SW 1271 (cell line): ENCODE data around the gene TCP11.

Experiments
- DNase-seq, 2 experiments: peaks; one replicate each; lab custom pipeline; 2025; lab: John Stamatoyannopoulos, UW

The TCP11 gene

DNA sequence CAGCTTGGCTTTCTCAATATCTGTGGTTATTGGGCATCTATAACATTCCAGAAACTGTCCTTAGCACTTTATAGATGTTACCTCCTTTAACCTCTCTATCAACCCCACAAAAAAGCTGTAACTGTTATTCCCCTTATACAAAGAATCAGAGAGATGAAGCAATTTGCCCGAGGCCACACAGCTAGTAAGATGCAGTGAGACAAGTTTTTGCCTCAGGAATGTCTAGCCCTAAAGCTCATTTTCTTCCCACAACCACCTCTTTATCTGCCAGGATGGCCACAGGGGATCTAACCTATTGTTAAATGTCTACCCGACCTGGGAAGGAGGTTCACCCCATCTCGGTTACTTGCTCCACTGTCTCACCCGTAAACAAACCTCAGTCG lies 31.9 kb upstream of the TCP11 start:
- DNase-seq = no peak

GRCh38 chr6:35170891-35171290 lies 29.8 kb upstream of the TCP11 start:
- no peak for DNase-seq

GRCh38 chr6:35170166-35170565 lies 29.0 kb upstream of the TCP11 start:
- no peak for DNase-seq

DNA sequence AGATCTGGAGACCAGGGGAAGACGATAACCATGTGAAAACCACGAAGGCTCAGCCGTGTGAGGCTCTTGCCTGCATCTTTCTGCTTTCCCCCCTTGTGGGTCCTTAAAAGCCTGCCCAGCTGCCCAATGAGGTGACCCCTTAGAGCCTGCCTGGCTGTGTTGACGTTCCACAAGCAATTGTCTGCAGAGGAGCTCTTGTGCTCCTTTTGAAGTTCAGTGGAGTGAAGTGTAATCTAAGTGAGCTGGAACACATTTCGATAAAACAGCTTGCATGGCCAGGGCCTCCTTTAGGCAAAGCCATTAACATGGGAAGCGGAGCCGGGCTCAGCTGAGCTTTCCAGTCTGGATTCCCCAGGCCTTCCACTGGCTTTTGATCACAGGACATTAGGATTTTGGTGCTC lies 27.3 kb upstream of the TCP11 start:
- DNase-seq = no peak

GRCh38 chr6:35167505-35167904 lies 26.4 kb upstream of the TCP11 start:
- DNase-seq = no peak

GRCh38 chr6:35166520-35166919 lies 25.4 kb upstream of the TCP11 start:
- DNase-seq = no peak

DNA sequence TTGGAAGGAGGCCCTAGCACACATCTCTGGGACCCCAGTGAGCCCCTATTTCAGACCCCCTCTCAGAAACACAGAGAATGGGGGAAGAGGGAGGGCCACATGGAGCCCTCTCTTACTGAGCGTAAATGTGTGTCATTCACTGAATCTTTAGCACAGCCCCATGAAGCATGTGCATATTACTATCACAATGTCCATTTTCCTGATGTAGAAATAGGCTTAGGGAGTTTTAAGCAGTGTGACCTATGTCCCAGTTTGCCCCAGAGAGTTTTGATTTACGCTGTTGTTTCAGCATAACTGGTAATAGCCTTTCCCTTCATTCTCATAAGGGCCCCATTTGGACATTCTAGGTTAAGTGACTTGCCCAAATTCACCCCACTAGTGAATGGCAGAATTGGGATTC lies 25.0 kb upstream of the TCP11 start:
- no peak for DNase-seq

DNA sequence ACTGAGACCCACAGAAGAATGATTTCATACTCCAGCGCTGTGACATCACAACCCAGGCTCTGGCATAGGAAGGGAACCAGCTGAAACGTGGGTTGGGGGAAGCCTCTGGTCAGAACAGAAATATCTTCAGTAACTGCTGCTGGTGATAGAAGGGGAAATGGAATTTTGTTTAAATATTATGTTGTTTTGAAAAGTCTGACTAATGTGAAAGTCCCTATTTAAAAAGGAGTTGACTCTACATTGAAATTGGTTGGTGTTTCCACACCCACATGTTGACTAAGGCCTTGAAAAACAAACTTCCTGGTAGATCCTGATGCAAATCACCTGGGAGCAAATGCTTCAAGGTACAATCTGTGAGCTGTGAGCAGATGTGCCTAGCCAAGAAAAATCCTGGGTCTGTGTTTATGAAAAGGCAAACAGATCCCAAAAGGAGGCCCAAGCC lies 24.5 kb upstream of the TCP11 start:
- no peak for DNase-seq

DNA sequence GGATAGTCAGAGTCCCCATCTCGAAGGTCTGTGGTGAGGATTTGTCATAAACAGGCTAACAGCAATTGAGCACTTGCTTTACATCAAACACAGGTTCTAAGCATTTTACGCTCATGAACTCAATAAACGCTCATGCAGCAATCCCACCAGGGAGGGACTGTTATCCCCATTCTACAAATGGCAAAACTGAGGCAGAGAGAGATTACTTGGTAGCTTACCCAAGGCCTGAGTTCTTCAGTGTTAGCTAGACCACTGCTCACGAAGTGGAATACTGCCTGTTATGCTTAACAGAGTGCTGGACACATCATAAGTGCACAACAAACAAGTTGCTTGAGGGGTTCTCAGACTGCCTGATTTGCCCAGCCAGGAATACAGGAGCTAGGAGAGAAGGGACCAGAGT lies 23.7 kb upstream of the TCP11 start:
- no peak for DNase-seq

GRCh38 chr6:35164277-35164676 lies 23.1 kb upstream of the TCP11 start:
- no peak for DNase-seq

DNA sequence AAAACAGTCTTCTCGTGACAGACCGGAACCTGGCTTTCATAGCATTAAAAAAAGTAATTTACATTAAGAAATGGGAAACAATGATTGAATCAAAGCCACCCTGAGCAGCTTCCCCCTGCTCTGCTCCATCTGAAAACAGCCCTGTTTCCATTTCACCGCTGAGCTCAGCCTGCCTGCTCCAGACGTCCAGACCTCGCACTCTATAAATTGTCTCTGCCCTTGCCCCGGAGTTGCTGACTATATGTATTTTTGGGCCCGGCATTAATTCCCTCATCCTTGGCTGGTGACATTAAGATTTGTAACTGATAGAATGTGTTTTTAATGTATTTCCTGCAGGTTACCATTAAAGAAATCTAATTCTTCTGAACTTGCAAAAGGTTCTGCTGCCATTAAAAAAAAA lies 22.7 kb upstream of the TCP11 start:
- DNase-seq = no peak

GRCh38 chr6:35161776-35162607 lies 20.9 kb upstream of the TCP11 start:
- no peak for DNase-seq

- DNase-seq = no peak
Measured at GRCh38 chr6:35161266-35161665, 20.1 kb upstream of the TCP11 start.

DNA sequence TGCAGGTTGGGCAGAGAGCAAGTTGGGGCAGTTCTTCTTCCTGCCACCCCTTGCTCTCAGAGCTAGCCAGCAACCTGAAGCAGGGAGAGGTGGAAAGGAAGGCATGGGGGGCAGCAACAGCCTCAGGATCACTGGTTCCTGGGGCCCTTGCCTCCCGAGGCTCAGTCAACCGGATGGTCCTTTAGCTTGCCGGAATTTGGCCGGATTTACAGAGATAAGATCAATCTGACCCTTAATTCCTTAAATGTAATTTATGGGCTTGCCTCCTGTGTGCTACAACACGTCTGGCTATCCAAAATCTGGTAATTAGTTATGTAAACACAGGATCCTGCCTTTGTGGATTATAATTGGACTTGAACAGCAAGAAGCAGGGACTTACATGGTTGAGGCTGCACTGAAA lies 19.5 kb upstream of the TCP11 start:
- no peak for DNase-seq

GRCh38 chr6:35158520-35158919 lies 17.4 kb upstream of the TCP11 start:
- DNase-seq = no peak

GRCh38 chr6:35154947-35155346 lies 13.8 kb upstream of the TCP11 start:
- DNase-seq = no peak

- DNase-seq = no peak
Measured at GRCh38 chr6:35154262-35154661, 13.1 kb upstream of the TCP11 start.

DNA sequence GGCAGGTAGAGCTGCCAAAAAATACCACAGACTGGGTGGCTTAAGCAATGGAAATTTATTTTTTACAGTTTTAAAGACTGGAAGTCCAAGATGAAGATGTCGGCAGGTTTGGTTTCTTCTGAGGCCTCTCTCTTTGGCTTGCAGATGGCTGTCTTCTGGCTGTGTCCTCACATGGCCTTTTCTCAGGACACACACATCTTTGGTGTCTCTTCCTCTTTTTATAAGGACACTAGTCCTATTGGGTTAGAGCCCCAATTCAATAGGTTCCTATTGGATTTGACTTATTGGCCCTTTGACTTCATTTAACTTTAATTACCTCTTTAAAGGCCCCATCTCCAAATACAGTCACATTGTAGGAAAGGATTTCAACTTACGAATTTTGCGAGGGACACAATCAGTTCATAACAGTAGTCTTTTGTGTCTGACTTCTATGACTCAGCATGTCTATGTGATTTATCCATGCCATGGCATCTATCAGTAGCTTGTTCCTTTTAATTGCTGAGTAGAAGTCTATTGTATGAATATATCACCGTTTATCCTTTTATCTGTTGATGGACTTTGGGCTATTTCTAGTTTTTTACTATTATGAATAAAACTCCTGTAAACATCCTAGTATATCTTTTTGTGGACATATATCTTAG lies 11.0 kb upstream of the TCP11 start:
- no peak for DNase-seq

DNA sequence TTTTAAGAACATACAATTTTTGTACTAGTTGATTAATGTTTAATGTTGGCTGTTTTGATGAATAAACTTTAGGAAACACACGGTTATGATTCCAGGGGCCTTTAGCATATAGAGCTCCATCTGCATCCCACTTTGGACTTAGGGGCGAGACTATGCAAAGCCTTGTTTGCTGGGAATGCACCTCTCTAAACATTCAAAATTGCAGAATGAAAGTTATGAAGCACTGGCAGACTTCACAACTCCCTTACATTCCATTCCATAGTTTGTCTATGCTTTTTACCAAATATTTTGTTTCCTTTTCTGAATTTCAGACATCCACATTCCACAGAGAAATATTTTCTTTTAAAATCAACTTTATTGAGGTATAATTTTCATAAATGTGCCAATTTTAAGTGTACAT lies 10.3 kb upstream of the TCP11 start:
- no peak for DNase-seq

GRCh38 chr6:35149891-35150566 lies 8.9 kb upstream of the TCP11 start:
- no peak for DNase-seq

DNA sequence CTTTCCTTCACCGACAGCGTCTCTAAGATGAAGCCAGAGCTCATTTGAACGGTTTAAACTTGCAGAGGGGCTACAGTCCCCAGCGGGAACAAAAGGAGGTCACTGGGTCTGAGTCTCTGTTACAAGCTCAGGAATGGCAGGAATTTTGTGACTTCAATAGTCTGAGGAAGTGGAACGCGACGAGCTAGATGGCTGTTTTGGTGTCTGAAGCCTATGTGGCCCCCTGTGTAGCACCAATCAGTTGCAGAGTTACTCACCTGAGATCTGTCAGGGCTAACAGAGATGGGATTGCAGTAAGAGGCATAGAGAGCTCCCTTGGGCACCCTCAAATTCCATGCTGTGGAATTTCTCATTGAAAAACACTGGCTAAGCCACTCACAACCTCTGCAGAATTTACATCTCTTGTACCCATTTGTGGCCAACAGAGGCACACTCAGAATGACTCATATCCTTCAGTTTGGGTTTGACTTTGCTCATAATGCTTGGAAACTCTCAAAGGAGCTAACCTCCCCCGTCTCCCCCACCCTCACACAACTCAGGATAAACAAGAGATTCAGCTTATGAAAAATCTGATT lies 7.1 kb upstream of the TCP11 start:
- no peak for DNase-seq

DNA sequence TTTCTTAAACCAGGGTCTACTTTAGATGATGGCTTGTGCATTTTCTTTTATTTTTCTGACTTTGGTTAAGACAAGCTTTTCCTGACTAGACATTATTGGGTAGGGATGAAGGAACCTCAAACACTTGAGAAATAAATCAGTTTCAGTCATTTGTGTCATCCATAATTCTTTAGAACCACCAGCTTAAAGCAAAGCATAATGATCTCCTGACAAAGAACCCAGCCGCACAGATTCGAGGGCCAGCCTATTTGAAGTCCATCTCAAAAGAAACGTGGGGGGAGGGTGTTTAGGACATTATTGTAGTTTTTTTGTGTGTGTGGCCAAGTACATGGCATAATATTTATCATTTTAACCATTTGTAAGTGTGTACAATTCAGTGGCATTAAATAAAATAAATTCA lies 6.3 kb upstream of the TCP11 start:
- no peak for DNase-seq

DNA sequence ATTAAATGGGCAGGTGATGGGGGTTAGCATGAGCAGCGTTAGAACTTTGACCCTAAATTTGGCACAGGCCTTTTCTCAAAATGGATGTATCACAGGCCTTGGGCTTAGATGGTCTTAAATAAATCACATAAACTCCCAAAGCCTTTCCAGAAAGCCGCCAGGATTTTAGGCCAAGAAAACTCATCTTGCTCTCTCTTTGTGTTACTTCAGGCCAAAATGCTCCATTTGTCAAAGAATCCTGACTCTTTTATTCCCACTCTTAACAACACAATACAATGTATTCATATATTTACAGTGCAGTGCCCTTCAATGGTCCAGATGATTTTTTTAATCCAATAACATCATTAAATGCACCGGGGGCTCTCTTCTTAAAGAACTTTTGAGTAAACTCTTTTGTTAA lies 5.9 kb upstream of the TCP11 start:
- no peak for DNase-seq
